HCT116 (cell line): ENCODE measurements around the gene CEMP1. TPM values are rescaled to one million over a fixed set of nuclear protein-coding genes. Genes with fewer than 3 reads are reported as not detected.
A peak's percentile ranks its signal among the peaks of the same experiment; 100 is the strongest.
"Not testable (repeated sequence)": the region's sequence is repeated elsewhere in the genome, so short reads cannot be mapped to it uniquely, and the experiment has no call there.

Experiments
- ATAC-seq: fragments of 200-7000 bp; cut with Tn5 transposase; 2 replicates; pipeline ENCODE4 v1.9.1; 2020; ENCODE audit warnings: mild to moderate bottlenecking, moderate library complexity
- BruUV-seq: library from RNA; stranded (reverse); fragments of 400-500 nt; replicated peaks from 2 replicates; lab custom pipeline; 2021; lab: Mats Ljungman, UMichigan
- CTCF ChIA-PET: fragments of 300-600 bp; sonication (Branson Sonifier 250); formaldehyde crosslinking; loops from one replicate; lab custom pipeline; 2021; ENCODE audit warnings: antibody characterized with exemption; lab: Charles Lee
- POLR2A ChIA-PET: fragments of 300-600, 350-600 bp; sonication (Branson Sonifier 250); formaldehyde crosslinking; loops from one replicate; lab custom pipeline; 2021; ENCODE audit warnings: antibody characterized with exemption; lab: Charles Lee
- RAD21 ChIA-PET, 2 experiments: fragments of 300-600 bp; sonication (Branson Sonifier 250); formaldehyde crosslinking; loops; one replicate each; lab custom pipeline; 2023; ENCODE audit warnings: low total read pairs in 2 of 2; ENCODE audit not compliant: uncharacterized antibody in 2 of 2, unreplicated experiment in 2 of 2, low non-redundant PET in 1 of 2; lab: Charles Lee
- DNase-seq: peaks from one replicate; pipeline ENCODE4 v3.0.0-alpha.2; 2010; ENCODE audit warnings: low read depth, low spot score
- H2AFZ ChIP-seq: fragments of 200-600 bp; shearing (Covaris generic), sonication (generic); 2 replicates; pipeline ENCODE4 v1.6.1; 2017; ENCODE audit warnings: low read depth, mixed run types, mixed read lengths, antibody characterized with exemption, low read length; ENCODE audit not compliant: poor library complexity, severe bottlenecking
- H3K27ac ChIP-seq: 2 replicates; pipeline ENCODE4 v1.5.1; 2012; ENCODE audit warnings: low read depth, low read length
- H3K27me3 ChIP-seq: fragments of 200-600 bp; sonication (generic); 2 replicates; pipeline ENCODE4 v1.6.1; 2016; ENCODE audit warnings: mixed run types, low read length, mixed read lengths; ENCODE audit not compliant: insufficient read depth
- H3K36me3 ChIP-seq, 2 experiments: fragments of 200-500 bp in 1 of 2; fragments of 200-600 bp in 1 of 2; sonication (Bioruptor generic) in 1 of 2; sonication (generic) in 1 of 2; 2 replicates each; pipeline versions ENCODE4 v1.5.1 to v1.6.1; 2014 to 2016; ENCODE audit warnings: low read length in 2 of 2, inconsistent platforms in 1 of 2, mixed read lengths in 1 of 2, mixed run types in 1 of 2; ENCODE audit not compliant: insufficient read depth in 2 of 2, control insufficient read depth in 1 of 2
- H3K4me1 ChIP-seq, 2 experiments: fragments of 200-600 bp in 1 of 2; sonication (generic) in 1 of 2; 2 replicates each; pipeline versions ENCODE4 v1.5.1 to v1.6.1; 2012 to 2017; ENCODE audit warnings: low read length in 2 of 2, inconsistent platforms in 1 of 2, mild to moderate bottlenecking in 1 of 2, mixed read lengths in 1 of 2, mixed run types in 1 of 2, moderate library complexity in 1 of 2; ENCODE audit not compliant: insufficient read depth in 2 of 2, control insufficient read depth in 1 of 2
- H3K4me2 ChIP-seq: fragments of 200-600 bp; sonication (generic); 2 replicates; pipeline ENCODE4 v1.6.1; 2017; ENCODE audit warnings: mixed run types, low read length, mixed read lengths
- H3K4me3 ChIP-seq, 2 experiments: fragments of 200-600 bp in 1 of 2; sonication (generic) in 1 of 2; replicated peaks in 1 of 2; 2 replicates each; pipeline ENCODE4 v1.5.1; 2011 to 2016; ENCODE audit warnings: low read length in 2 of 2, control low read depth in 1 of 2, low read depth in 1 of 2, mild to moderate bottlenecking in 1 of 2, mixed read lengths in 1 of 2, mixed run types in 1 of 2
- H3K79me2 ChIP-seq: fragments of 200-600 bp; sonication (generic); 2 replicates; pipeline ENCODE4 v1.6.1; 2017; ENCODE audit warnings: mild to moderate bottlenecking, mixed run types, low read length, moderate library complexity, mixed read lengths; ENCODE audit not compliant: insufficient read depth
- H3K9ac ChIP-seq: fragments of 200-600 bp; sonication (generic); 2 replicates; pipeline ENCODE4 v1.6.1; 2016; ENCODE audit warnings: low read length, mixed read lengths
- H3K9me2 ChIP-seq: fragments of 200-600 bp; sonication (generic), shearing (Covaris generic); 2 replicates; pipeline ENCODE4 v1.6.1; 2017; ENCODE audit warnings: mixed run types, mild to moderate bottlenecking, moderate library complexity; ENCODE audit not compliant: insufficient read depth
- H3K9me3 ChIP-seq, 2 experiments: fragments of 200-500 bp in 1 of 2; fragments of 200-600 bp in 1 of 2; sonication (Bioruptor generic) in 1 of 2; sonication (generic) in 1 of 2; 2 replicates each; pipeline ENCODE4 v1.6.1; 2014 to 2017; ENCODE audit warnings: low read length in 2 of 2, mixed read lengths in 2 of 2, inconsistent platforms in 1 of 2, low read depth in 1 of 2, mild to moderate bottlenecking in 1 of 2, mixed run types in 1 of 2, moderate library complexity in 1 of 2; ENCODE audit not compliant: control insufficient read depth in 1 of 2, insufficient read depth in 1 of 2
- H4K20me1 ChIP-seq: fragments of 200-600 bp; sonication (generic), shearing (Covaris generic); 2 replicates; pipeline ENCODE4 v1.6.1; 2017; ENCODE audit warnings: mixed run types, mild to moderate bottlenecking, moderate library complexity; ENCODE audit not compliant: insufficient read depth
- CTCF ChIP-seq, 3 experiments: fragments of 200-600 bp in 1 of 3; sonication (generic) in 1 of 3; IDR thresholded peaks in 2 of 3; conservative IDR thresholded peaks in 1 of 3; 2 replicates each; pipeline ENCODE4 v1.5.1; 2012 to 2017; ENCODE audit warnings: low read depth in 2 of 3, low read length in 2 of 3, antibody characterized with exemption in 1 of 3, borderline replicate concordance in 1 of 3, control low read depth in 1 of 3, mild to moderate bottlenecking in 1 of 3, mixed read lengths in 1 of 3, mixed run types in 1 of 3, moderate library complexity in 1 of 3; ENCODE audit not compliant: insufficient read depth in 1 of 3
- RAD21 ChIP-seq: IDR thresholded peaks from 2 replicates; pipeline ENCODE4 v1.6.1; 2012; ENCODE audit warnings: low read depth, mild to moderate bottlenecking
- intact Hi-C: fragments of 100-400 bp; cut with micrococcal nuclease; formaldehyde crosslinking; loops from 2 replicates; pipeline ENCODE4 v1.10.0; 2022
- total RNA-seq: library from RNA; stranded (reverse); gene quantifications from one replicate; pipeline ENCODE4 v1.2.1, GENCODE V29; 2021; ENCODE audit not compliant: unreplicated experiment

The CEMP1 gene
- total RNA-seq, 1 experiment from 2014 or later = 0.32 TPM

GRCh38 chr16:2568573-2568972 lies 37.4 kb upstream of the CEMP1 start:
- H4K20me1 ChIP-seq, intact Hi-C loops, ATAC-seq, H3K9ac ChIP-seq, H3K4me1 ChIP-seq, POLR2A ChIA-PET, CTCF ChIA-PET, H3K4me2 ChIP-seq, DNase-seq, H3K27ac ChIP-seq, H3K36me3 ChIP-seq, BruUV-seq, RAD21 ChIA-PET, H2AFZ ChIP-seq, H3K9me3 ChIP-seq, H3K79me2 ChIP-seq, H3K9me2 ChIP-seq, H3K4me3 ChIP-seq, H3K27me3 ChIP-seq: not testable (repeated sequence)

- not testable (repeated sequence) for BruUV-seq
Measured at GRCh38 chr16:2567506-2567905, 36.3 kb upstream of the CEMP1 start.

GRCh38 chr16:2560798-2561133 lies 29.6 kb upstream of the CEMP1 start:
- H3K79me2 ChIP-seq, H3K27me3 ChIP-seq, POLR2A ChIA-PET, H3K36me3 ChIP-seq, H3K27ac ChIP-seq, H3K9me2 ChIP-seq, intact Hi-C loops, H3K9ac ChIP-seq, H4K20me1 ChIP-seq, H3K9me3 ChIP-seq, BruUV-seq, RAD21 ChIA-PET, H3K4me2 ChIP-seq, DNase-seq, CTCF ChIA-PET, H3K4me1 ChIP-seq, H2AFZ ChIP-seq, H3K4me3 ChIP-seq: not testable (repeated sequence)
- peak; percentile 99 for ATAC-seq
- TF ChIP-seq RAD21 (peak; percentile 36), CTCF (IDR thresholded peaks at IDR 0.05 in 2 of 3, conservative IDR thresholded peaks at IDR 0.05 in 1 of 3; ENCODE audit: borderline replicate concordance in 1 of 3, insufficient read depth in 1 of 3, low read depth in 2 of 3, low read length in 2 of 3) (peak; percentile 17 to 32 (median 19); a peak in 5 of 6 replicates)

More at GRCh38 chr16:2567506-2567905, 36.3 kb upstream of the CEMP1 start:
- H3K9ac ChIP-seq, H3K4me2 ChIP-seq, RAD21 ChIA-PET, intact Hi-C loops, H4K20me1 ChIP-seq, H3K27ac ChIP-seq, H3K9me2 ChIP-seq, H3K36me3 ChIP-seq, DNase-seq, H2AFZ ChIP-seq, H3K79me2 ChIP-seq, H3K4me3 ChIP-seq, H3K4me1 ChIP-seq, H3K27me3 ChIP-seq, ATAC-seq, POLR2A ChIA-PET, CTCF ChIA-PET, H3K9me3 ChIP-seq: not testable (repeated sequence)

GRCh38 chr16:2560131-2560797 lies 29.1 kb upstream of the CEMP1 start:
- H3K9me2 ChIP-seq, intact Hi-C loops, POLR2A ChIA-PET, CTCF ChIA-PET, BruUV-seq, H3K79me2 ChIP-seq, H4K20me1 ChIP-seq, H3K27me3 ChIP-seq, H3K4me3 ChIP-seq, H3K4me1 ChIP-seq, RAD21 ChIA-PET, H2AFZ ChIP-seq, H3K4me2 ChIP-seq, H3K27ac ChIP-seq, DNase-seq, H3K9me3 ChIP-seq, H3K36me3 ChIP-seq, H3K9ac ChIP-seq: not testable (repeated sequence)
- ATAC-seq = peak; percentile 56
